HG03066 (cell line): ENCODE data around the gene NXPH4.

Experiments
- ATAC-seq: cut with Tn5 transposase; IDR thresholded peaks from one replicate; pipeline ENCODE4 v1.9.1; 2021; ENCODE audit warnings: low read depth; ENCODE audit not compliant: unreplicated experiment

The NXPH4 gene

GRCh38 chr12:57229634-57230380 lies 13.2 kb downstream of the NXPH4 start, which contains the start of gene SHMT2:
Gene SHMT2 (plus strand): TSS chr12:57229711. CDS start chr12:57229779, 68 bp downstream.
- peak; percentile 49 for ATAC-seq

GRCh38 chr12:57230381-57231155 lies 14.0 kb downstream of the NXPH4 start:
- ATAC-seq, result no peak

GRCh38 chr12:57231276-57232021 lies 14.9 kb downstream of the NXPH4 start:
- no peak for ATAC-seq

GRCh38 chr12:57232156-57232756 lies 15.7 kb downstream of the NXPH4 start:
- ATAC-seq, result no peak

GRCh38 chr12:57233357-57234232 lies 17.0 kb downstream of the NXPH4 start:
- no peak for ATAC-seq

GRCh38 chr12:57234233-57234570 lies 17.6 kb downstream of the NXPH4 start:
- ATAC-seq, result no peak

GRCh38 chr12:57234571-57235016 lies 18.0 kb downstream of the NXPH4 start:
- no peak for ATAC-seq

GRCh38 chr12:57235017-57235727 lies 18.6 kb downstream of the NXPH4 start:
- no peak for ATAC-seq

GRCh38 chr12:57235728-57236131 lies 19.1 kb downstream of the NXPH4 start:
- ATAC-seq, result no peak

GRCh38 chr12:57236201-57236924 lies 19.8 kb downstream of the NXPH4 start:
- ATAC-seq, result no peak

- no peak for ATAC-seq
These were observed 20.5 kb downstream of the NXPH4 start for GRCh38 chr12:57236925-57237595.

GRCh38 chr12:57237596-57237931 lies 21.0 kb downstream of the NXPH4 start:
- ATAC-seq, result no peak

- ATAC-seq, result no peak
These were observed 21.6 kb downstream of the NXPH4 start for GRCh38 chr12:57237932-57238853.

- peak; percentile 38 for ATAC-seq
These were observed 22.4 kb downstream of the NXPH4 start for GRCh38 chr12:57238854-57239554.

GRCh38 chr12:57239587-57240065 lies 23.0 kb downstream of the NXPH4 start:
- no peak for ATAC-seq
